ENCODE measurements around the gene CFAP43.

CFAP43 gene

DNA sequence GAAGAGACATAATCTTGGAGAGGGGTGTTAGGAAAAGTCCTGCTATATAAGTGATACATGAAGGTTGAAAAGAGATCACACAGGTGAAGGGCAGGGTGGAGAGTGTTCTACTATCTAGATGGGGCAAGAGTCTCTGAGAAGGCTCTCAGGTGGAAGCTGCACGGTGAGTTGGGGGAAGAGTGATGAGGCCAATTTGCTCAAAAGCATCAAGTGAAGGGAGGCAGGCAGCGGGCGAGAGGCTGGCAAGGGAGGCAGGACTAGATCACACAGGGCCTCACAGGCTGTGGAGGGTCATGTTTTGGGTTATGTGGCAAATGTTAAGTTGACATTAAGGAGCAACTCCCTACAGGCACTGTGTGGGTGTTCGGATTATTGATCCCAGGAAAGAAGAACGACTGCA, 143.9 kb downstream of the CFAP43 start:
- DNase-seq, result no peak

DNA sequence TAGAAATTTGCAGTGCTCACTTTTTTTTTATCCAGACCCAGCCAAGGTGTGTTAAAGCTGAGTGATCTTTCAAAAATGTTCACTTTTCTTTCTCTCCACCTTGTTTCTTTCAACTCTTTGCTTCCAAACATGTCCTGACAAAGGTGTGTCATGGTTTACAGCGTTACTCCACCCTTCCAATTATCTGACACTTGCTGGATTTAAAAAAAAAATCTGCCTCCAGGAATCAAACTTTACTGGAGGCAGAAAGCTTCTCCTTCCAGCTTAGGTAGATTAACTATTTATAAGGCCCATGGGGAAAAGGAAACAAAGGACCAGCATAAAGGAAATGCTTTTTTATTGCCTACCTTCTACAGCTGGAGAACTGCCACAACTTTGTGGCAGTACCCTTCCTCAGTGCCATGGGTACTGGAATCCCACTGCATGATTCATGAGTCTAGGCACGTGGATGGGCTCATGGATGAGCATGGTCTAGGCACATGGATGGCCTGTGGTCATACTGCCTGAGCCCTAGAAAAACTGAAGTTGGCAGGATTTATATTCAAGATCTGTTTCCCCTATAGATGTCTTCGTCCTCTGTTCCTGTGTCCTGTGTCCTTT, 146.3 kb downstream of the CFAP43 start, which contains the start of gene COL17A1:
Gene COL17A1 (minus strand): TSS at position 80 of the 600 bp plus-strand sequence. CDS start 5,207 bp downstream, outside the sequence.
- no peak for DNase-seq

DNA sequence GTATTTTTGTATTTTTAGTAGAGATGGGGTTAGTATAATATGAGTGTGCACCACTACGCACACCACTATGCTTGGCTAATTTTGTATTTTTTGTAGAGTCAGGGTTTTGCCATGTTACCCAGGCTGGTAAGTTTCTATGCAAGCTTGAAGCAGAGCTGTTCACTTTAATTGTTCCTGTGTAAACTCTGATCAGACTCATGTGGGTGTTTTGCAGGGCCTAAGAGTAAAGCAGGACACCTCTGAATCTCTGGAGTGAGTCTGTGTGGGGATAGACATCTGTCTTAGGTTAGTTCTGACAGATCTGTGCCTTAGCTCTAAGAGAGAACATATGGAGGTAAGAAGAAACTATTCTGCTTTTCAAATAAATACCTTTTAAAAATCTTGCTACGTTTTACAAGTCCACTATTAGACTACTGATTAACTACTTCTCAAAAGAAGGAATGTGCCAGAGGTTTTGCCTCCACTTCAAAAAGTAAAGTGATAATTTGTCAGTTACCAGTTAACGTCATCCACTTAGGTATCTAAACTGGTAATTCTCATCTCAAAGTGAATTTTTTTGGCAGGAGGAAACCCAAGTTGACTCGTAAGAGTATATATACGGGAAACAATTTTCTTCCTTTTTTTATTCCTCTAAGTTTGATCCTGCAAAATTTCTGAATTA, 147.6 kb downstream of the CFAP43 start:
- no peak for DNase-seq

DNA sequence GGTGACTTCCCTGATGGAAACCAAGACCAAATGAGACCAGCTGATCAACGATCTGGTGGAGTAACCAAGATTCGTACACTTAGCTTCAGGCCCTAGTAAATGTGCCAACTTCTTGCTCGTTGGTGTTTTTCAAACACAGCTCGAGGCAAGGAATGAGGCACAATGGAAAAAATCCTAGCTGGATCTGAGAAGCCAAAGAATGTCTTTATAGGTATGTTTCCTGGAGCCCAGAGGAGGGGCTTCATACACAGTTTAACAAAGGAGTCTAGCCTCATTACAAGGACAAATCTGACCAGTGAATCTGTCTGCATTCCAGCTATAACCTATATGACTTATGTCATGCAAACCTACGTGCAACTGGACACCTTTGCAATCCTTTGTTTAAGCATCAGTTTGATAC, 150.2 kb downstream of the CFAP43 start:
- no peak for DNase-seq

DNA sequence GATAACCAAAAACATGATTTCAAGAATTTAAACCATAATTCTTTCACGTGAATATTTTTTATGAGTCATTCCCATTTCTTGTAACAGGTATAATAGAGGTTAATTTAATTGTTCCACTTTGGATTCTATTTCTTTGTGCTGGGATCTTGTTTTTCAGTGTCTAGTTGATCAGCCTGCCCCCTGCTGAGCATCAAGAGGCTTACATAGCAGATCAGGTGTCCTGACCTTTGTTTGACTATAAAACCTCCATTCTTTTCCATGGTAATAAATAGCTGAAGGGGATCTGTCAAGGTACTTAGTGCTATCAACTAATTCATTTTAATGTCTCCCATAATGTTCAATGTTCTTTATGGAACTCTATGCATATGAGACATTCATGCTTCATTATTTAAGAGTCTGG, 151.4 kb downstream of the CFAP43 start:
- DNase-seq, result peak; percentile 20
